GM12874 (cell line): Measurements from ENCODE around the gene ARID1B.

Source experiments
- CTCF ChIP-seq: IDR thresholded peaks from 2 replicates; pipeline ENCODE4 v1.5.1; 2011; ENCODE audit warnings: low read depth, mild to moderate bottlenecking, control low read depth, low read length, moderate library complexity; ENCODE audit not compliant: insufficient read depth

ARID1B gene

GRCh38 chr6:156953127-156953478 lies 175.9 kb downstream of the ARID1B start:
- no peak for TF ChIP-seq CTCF

- no peak for TF ChIP-seq CTCF
Measured at GRCh38 chr6:156953479-156954146, 176.4 kb downstream of the ARID1B start.

DNA sequence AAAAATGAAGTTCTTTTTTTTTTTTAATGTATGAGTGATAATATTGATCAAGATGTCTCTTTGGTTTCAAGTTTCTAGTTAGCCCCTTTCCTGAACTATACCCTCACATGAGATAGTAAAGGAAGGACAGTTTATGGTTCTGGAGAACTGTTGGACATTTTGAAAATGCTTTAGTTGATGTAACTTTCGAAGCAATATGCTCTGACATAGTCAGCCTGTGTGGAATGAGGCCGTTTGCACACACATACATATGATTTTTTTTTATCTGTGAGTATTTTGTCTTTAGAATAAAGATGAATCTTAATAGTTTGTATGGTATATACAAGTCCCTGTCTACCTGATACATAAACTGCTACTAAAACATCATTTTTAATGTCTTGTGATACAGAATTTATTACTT lies 177.0 kb downstream of the ARID1B start:
- no peak for TF ChIP-seq CTCF

DNA sequence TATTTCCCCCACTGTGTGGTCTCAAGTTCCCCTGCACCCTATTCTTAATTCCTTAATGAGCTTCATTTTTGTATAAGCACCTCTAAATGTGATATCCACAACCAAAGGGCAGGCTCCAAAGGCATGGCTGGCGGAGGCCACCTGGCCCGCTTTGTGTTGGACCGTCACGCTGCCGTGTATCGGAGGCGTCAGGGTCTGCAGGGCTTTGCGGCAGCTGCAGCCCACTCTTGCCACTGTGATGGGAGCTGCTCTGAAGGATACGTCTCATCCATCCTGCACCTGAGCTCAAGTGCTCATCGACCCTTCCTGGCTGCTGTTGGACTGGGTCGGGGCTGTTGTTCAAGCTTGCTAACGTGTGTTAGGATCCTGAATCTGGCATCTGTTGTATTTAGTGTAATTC lies 177.6 kb downstream of the ARID1B start:
- TF ChIP-seq CTCF: no peak

- TF ChIP-seq CTCF: no peak
Measured at GRCh38 chr6:156955494-156956183, 178.5 kb downstream of the ARID1B start.

- no peak for TF ChIP-seq CTCF
Measured at GRCh38 chr6:156956286-156956685, 179.1 kb downstream of the ARID1B start.

DNA sequence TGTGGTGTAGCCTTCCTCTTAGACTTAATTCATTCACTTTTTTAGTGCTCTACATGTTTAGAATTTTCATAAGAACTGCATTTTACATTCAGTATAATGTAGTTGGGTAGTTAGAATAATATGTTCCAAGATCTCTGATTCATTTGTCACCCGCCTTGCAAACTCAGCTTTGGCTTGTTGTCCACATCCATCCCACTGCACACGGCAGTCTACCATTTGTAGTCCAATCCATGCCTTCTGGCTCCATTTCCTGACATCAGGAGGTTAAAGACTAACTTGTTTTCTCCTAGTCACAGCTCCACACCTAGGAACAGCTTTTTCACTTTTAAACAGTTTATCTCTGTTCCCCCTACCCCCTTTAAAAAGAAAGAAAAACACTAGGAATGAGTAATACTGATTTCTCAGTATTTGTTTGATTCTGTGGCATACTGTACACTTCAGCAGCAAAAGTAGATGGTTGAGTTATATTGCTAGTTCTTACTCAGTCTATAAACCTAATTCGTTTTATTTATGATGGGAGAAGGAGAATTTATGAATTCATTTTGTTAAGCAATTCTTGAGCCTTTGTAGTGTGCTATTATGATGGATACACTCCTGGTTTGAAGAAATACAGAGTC lies 180.9 kb downstream of the ARID1B start:
- no peak for TF ChIP-seq CTCF
